GM19023 (cell line): ENCODE results near the gene GTF2IRD1.
"Not testable (repeated sequence)": the region's sequence is repeated elsewhere in the genome, so short reads cannot be mapped to it uniquely, and the experiment has no call there.

Experiments used
- ATAC-seq: cut with Tn5 transposase; IDR thresholded peaks from one replicate; pipeline ENCODE4 v1.9.1; 2021; ENCODE audit warnings: mild to moderate bottlenecking, moderate library complexity; ENCODE audit not compliant: unreplicated experiment

GTF2IRD1 gene, protein sequence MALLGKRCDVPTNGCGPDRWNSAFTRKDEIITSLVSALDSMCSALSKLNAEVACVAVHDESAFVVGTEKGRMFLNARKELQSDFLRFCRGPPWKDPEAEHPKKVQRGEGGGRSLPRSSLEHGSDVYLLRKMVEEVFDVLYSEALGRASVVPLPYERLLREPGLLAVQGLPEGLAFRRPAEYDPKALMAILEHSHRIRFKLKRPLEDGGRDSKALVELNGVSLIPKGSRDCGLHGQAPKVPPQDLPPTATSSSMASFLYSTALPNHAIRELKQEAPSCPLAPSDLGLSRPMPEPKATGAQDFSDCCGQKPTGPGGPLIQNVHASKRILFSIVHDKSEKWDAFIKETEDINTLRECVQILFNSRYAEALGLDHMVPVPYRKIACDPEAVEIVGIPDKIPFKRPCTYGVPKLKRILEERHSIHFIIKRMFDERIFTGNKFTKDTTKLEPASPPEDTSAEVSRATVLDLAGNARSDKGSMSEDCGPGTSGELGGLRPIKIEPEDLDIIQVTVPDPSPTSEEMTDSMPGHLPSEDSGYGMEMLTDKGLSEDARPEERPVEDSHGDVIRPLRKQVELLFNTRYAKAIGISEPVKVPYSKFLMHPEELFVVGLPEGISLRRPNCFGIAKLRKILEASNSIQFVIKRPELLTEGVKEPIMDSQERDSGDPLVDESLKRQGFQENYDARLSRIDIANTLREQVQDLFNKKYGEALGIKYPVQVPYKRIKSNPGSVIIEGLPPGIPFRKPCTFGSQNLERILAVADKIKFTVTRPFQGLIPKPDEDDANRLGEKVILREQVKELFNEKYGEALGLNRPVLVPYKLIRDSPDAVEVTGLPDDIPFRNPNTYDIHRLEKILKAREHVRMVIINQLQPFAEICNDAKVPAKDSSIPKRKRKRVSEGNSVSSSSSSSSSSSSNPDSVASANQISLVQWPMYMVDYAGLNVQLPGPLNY

DNA sequence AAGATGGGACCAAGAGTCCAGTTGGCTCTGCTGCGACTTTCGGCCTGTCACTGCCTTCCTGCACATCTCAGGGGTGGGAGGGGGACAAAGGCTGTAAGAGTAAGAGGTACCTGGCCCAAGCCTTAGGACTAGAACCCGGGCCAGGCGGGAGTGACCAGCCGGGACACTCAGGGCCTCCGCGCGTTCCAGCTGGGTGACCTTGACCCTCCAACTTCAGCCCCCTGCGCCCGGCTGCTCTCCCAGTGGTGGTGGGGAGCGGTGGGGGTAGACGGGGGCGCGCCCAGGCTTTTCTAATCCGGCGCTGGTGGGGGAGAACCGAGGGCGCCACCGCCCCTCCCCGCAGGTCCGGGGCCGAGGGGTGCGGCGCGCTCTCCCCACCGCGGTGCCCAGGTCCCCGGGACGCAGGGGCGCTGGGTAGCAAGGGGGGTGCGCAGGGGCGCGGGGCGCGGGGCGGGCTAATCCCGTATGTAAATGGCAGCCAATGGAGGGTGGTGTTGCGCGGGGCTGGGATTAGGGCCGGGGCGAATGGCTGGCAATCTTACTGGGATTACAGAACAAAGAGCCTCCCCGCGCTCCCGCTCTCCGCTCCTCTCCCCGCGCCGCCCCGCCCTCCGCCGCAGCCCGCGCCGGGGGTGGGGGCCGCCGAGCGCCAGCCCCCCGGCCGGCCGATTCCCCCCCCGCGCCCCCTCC is at the start of gene GTF2IRD1:
Gene GTF2IRD1 (plus strand): TSS at position 585 of the 690 bp plus-strand sequence. CDS start 54,175 bp downstream, outside the sequence.
- no peak for ATAC-seq

DNA sequence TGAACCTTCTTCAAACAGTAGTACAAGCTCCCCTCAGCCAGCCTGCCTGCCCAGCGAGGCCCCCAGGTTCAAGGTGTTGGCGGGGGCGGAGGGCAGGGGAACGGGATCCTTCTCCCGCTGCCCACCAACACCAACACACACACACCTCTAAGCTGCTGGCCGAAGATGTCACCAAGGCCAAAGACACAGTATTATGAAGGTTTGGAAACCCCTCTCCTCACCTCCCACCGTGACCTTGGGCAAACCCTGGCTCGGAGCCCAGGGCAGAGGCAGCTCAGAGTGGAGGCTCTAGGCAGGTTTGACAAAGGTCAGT is 49.4 kb upstream of the GTF2IRD1 start:
- no peak for ATAC-seq

DNA sequence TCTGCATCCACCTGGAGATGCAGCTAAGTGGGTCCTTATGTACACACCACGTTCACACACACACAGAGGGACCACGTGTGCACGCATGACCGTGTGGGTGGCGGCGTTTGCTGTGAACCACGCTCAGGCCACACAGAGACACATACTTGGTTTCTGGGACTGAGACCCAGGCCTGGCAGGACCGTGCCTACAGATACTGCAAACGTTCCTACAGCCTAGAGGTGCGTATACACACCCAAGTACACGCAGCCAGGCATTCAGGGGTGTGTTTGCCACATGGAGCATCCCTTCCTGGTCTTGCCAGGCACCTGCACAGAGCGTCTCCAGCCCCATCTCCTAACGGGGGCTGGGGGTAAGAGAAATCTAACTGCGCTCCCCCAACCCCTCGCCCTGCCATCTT is 49.0 kb upstream of the GTF2IRD1 start:
- ATAC-seq: no peak

DNA sequence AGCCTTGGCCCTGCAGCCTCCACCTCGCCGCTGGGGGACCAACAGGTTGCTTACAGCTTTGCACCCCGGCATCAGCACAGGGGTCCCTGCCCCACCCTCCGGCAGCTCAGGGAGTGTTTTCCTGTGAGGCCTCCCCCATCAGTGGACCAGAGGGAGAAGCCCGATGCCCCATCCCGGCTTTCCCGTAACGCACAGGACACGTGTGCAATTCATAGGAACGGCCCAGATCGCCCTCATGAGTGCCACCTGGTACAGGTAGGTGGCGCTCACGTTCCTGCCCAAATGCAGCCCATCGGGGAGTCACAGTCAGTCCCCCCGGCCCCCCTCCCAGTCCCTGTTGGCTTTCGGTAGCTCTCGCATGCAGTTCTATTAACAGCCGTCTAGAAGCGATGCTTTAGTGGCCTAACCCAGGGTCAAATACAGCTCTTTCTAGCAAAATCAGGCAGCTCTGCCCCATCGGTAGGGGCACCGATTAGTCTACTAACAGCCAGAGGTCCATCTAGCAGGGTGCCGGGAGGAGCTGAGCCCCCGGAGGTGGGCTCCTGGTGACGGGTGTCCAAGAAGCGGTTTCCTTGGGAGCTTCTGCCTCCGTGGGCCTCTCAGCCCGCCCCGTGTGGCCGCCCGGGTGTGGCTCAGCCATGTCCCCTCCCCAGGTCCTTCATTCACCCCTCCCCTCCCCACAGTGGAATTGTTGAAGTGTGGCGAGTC is 48.4 kb upstream of the GTF2IRD1 start:
- no peak for ATAC-seq

DNA sequence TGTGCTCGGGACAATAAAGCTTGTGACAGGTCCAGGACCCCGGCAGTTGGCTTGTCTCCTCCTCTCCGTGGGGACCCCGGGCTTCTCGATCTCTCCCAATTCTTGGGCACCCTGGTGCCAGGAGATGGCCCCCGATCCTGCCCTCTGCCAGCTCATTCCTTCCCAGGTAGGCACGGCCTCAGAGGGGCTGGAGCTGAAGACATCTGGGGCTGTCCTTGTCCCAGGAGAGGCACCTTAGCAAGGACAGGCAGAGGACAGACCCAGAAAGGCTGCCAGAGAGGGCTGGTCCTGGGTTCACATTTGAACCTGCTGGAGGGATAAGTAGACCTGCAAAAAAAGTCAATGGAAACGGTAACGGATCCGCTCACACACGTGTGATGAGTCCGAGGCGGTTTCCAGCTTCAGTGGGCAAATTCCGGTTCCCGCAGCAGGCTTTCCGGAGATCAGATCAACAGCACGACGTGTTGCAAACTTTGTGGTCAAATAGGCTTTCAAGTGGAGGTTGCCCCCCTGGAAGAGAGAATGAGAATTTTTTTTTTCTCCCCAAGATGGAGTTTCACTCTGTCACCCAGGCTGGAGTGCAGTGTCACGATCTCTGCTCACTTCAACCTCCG is 47.7 kb upstream of the GTF2IRD1 start:
- ATAC-seq: no peak

DNA sequence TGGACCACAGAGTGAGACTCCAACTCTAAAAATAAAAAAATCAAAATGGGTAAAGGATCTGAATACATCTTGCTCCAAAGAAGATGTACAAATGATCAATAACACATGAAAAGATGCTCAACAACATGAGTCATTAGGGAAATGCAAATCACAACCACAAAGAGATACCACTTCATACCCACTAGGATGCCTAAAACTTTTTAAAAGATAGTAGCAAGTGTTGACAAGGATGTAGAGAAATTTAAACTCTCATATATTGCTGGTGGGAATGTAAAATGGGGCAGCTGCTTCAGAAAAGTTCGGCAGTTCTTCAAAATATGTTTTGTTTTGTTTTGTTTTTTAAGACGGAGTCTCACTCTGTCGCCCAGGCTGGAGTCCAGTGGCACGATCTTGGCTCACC is 45.7 kb upstream of the GTF2IRD1 start:
- ATAC-seq: no peak

DNA sequence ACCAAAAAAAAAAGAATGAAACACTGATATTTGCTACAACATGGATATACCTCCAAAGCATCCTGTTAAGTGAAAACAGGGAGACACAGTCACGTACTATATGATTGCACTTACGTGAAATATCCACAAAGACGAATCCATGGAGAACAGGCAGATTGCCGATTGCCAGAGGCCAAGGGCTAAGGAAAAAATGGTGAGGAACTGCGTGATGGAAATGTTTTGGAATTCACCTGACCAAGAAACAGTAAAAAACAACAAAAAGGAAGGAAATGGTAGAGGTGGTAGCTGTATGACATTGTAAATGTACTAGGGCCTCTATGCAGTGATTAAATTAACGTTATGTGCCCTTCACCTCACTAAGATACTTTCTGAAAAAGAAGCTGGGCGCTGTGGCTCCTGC is 44.1 kb upstream of the GTF2IRD1 start:
- no peak for ATAC-seq

DNA sequence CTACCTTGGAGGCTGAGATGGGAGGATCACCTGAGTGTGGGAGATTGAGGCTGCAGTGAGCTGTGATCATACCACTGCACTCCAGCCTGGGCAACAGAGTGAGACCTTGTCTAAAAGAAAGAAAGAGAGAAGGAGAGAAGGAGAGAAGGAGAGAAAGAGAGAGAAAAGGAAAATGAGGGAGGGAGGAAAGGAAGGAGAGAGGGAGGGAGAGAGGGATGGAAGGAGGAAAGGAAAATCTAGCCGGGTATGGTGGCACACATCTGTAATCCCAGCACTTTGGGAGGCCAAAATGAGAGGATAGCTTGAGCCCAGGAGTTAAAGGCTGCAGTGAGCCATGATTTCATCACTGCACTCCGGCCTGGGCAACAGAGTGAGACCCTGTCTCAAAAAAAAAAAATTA is 42.9 kb upstream of the GTF2IRD1 start:
- ATAC-seq: no peak

DNA sequence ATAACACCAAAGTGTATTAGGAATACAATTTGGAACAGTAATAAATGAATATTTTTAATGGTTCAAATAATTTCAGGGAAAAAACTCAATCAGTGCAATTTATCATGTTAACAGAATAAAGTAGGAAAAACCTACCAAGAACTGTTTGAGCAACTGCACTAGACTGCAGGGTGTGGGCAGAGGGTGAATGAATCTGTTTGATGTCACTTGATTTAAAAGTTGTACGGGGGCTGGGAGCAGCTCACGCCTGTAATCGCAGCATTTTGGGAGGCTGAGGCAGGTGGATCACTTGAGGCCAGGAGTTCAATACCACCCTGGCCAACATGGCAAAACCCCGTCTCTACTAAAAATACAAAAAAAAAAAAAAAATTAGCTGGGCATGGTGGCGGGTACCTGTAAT is 42.1 kb upstream of the GTF2IRD1 start:
- not testable (repeated sequence) for ATAC-seq

DNA sequence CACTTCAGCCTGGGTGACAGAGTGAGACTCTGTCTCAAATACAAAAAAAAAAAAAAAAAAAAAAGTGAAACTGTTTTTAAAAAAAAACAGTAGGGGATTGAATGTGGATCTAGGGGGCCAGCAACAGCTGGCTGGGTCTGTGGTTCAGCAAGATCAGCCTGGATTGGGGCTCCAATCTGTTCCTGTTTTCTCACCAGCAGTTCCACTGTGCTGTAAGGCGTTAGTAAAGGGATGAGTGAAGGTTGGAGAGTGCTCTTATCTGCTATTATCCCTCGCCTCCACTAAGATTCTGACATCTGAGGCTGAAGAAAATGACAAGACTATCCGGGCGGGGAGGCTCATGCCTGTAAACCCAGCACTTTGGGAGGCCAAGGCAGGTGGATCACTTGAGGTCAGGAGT is 41.6 kb upstream of the GTF2IRD1 start:
- ATAC-seq: no peak

DNA sequence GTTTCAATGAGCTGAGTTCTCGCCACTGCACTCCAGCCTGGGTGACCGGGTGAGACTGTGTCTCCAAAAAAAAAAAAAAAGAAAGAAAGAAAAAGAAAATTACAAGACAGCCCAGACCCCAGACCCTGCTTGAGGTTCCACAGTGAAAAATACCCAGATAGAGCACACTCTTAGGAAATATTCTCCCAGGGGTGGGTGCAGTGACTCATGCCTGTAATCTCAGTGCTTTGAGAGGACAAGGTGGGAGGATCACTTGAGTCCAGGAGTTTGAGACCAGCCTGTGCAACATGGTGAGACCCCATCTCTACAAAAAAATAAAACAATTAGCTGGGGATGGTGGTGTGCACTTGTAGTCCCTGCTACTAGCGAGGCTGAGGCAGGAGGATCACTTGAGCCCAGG is 41.1 kb upstream of the GTF2IRD1 start:
- ATAC-seq: no peak

DNA sequence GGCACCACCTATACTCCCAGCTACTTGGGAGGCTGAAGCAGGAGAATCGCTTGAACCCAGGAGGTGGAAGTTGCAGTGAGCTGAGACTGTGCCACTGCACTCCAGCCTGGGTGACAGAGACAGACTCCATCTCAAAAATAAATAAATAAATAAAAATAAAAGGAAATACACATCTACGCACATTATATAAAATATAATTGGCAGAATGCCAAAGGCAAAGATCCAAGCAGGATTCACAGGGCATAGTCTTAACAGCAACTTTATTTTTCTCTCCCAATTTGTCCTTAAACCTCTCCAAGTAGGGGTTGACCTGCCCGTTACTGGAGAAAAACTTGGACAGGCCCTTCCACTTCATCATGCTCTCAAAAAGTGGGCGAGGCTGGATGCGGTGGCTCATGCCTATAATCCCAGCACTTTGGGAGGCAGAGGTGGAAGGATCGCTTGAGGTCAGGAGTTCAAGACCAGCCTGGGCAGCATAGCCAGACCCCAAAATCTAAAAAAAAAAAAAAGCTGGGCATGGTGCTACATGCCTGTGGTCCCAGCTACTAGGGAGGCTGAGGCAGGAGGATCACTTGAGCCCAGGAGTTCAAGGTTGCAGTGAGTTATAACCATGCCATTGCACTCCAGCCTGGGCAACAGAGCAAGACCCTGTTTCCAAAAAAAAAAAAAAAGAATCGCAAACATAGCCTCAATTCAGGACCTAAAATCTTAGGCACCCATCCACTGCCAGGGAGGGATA is 38.9 kb upstream of the GTF2IRD1 start:
- ATAC-seq: not testable (repeated sequence)

DNA sequence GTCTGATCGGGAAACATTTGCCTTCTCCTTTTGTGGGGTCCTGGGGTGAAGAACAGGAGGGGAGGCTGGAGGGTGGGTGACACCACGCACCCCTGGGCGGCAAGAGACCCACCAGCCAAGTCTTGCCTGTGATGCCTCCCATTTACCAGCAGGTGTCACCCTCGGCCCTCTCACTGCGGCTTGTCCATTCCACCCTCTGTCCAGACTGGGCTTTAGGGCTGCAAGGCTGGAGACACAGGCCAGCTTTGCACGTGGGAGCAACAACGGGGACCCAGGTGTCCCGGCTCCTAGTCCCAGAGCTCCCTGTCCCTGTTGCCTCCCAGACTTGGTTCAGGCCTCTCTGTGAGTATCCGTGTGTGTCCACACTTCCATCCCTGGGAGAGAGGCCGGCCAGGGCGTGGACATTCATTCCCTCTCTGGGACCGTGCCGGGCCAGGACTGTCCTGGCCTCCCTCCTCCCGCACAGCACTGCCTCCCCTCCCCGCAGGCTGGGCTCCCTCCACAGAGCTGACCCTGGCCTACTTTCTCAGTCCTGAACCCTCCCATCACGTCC is 36.2 kb upstream of the GTF2IRD1 start:
- ATAC-seq: no peak

DNA sequence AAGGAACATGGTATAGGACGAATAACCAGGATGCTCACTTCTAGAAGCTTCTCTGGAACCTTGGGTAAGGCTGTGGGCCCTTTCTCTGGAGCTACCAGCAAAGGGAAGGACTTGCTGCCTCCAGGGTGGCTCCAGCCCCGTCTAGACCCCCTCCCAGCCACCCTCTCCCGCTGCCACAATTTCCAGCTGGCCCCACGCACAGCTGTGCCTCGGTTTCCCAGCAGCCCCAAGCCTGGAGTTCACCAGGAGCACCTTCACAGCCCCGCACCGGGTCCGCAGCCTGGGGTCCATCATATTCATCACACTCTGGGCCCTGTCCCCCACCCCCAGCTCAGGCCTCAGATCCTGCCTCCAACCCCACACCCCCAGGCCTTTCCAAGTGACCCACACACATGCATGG is 35.6 kb upstream of the GTF2IRD1 start:
- no peak for ATAC-seq

DNA sequence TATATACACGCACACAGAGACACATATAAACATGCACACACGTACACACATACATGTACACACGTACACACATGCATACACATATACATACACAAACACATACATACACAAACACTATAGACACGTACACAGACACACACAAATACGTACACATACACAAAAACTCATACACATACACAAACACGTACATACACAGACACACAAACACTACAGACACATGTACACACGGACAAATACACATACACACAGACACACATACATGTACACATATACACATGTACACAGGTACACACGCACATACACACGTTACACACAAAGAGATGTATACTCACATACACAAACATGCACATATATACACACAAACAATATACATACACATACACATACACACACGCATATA is 35.2 kb upstream of the GTF2IRD1 start:
- ATAC-seq: no peak

DNA sequence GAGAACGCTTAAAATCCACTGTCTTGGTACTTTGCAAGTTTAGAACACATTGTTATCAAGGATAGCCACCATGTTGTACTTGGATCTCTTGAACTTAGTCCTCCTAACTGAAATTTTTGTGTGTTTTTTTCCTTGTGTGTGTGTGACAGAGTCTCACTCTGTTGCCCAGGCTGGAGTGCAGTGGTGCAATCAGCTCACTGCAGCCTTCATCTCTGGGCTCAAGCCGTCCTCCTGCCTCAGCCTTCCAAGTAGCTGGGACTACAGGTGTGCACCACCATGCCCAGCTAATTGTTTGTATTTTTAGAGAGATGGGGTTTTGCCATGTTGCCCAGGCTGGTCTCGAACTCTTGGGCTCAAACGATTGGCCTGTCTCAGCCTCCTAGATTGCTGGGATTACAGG is 34.5 kb upstream of the GTF2IRD1 start:
- not testable (repeated sequence) for ATAC-seq

DNA sequence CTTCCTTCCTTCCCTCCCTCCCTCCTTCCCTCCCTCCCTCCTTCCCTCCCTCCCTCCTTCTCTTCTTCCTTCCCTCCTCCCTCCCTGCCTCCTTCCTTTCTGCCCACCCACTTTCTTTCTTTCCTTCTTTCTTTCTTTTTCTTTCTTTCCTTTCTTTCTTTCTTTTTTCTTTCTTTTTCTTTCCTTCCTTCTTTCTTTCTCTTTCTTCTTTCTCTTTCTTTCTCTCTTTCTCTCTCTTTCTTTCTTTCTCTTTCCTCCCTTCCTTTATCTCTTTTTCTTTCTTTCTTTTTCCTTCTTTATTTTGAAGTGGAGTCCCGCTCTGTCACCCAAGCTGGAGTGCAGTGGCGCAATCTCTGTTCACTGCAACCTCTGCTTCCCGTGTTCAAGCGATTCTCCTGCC is 33.7 kb upstream of the GTF2IRD1 start:
- no peak for ATAC-seq

DNA sequence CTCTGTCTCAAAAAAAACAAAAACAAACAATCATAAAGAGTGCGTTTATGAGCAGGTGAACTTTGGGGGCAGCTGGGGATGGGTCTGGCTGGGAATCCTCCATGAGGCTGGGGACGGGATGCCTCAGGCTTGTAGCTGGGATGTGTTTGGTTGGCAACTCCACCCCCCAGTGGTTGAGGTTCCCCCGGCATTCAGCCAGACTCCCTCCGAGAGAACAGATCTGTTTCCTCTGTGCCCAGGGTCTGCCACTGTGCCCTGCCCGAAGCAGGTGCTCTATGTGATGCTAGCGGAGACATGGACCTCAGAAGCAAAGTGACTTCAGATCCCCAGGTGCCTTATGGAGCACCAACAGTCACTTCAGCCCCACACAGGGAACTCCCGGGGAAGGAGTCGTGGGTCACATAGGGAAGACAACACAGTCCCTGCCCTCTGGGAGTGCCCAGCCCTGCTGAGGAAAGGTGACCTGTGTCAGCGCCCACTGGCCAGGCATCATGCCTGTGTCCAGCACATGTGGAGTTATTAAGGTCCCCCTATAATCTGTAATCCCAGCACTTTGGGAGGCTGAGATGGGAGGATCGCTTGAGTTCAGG is 29.3 kb upstream of the GTF2IRD1 start:
- no peak for ATAC-seq

DNA sequence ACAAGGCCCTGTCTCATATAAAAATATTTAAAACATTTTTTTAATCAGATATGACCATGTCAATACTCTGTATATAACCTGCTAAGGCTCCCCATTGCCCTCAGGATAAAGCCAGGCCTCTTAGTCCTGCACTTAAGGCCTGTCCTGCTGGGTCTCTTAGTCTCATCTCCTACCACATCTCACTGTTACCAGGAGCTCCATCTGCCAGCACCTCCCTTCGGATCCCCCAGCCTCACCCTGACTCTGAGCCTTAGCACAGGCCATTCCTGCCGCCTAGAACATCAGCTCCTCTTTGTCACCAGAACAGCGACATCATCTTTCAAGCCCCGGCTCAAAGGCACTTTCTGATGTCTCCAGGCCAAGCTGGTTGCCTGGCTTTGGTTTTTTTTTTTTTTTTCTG is 25.7 kb upstream of the GTF2IRD1 start:
- ATAC-seq: no peak
